ENCODE measurements around the gene MMP10. TPM values are rescaled to one million over a fixed set of nuclear protein-coding genes. Genes with fewer than 3 reads are reported as not detected.
A peak's percentile ranks its signal among the peaks of the same experiment; 100 is the strongest.

The MMP10 gene
- not detected in 2 replicates for total RNA-seq
- not detected in 2 replicates for polyA plus RNA-seq

- peak; percentile 19 to 55 for DNase-seq (ENCODE audit: low read depth in 1 of 2, low spot score in 1 of 2)
- Histone ChIP-seq H3K27me3 (no peaks in the 10 kb centered on the region), H3K27ac (no peak within 1 kb of the TSS), H3K4me1 (ENCODE audit: low read depth) (peaks cover 3% of the 10 kb centered on the region), H3K9me3 (ENCODE audit: low read depth) (no peaks in the 10 kb centered on the region), H3K4me3 (no peak within 1 kb of the TSS), H3K36me3 (no peaks in the 10 kb centered on the region)
- TF ChIP-seq CTCF (IDR thresholded peaks at IDR 0.05; ENCODE audit: low read depth, low read length) = peak; percentile 62
These were observed at the start of gene MMP10 for GRCh38 chr11:102780491-102780918. Gene MMP10 (minus strand): TSS chr11:102780628. CDS start chr11:102780591, 37 bp downstream.

GRCh38 chr11:102829316-102830000, 49.0 kb upstream of the MMP10 start:
- DNase-seq (ENCODE audit: low read depth in 1 of 2, low spot score in 1 of 2) = no peak
- H3K27ac ChIP-seq = no peak overlapping the region
- H3K4me1 ChIP-seq (ENCODE audit: low read depth) = no peaks in the 10 kb centered on the region
- H3K27me3 ChIP-seq = no peaks in the 10 kb centered on the region
- no peaks in the 10 kb centered on the region for H3K9me3 ChIP-seq (ENCODE audit: low read depth)
- no peak for TF ChIP-seq CTCF (IDR thresholded peaks at IDR 0.05; ENCODE audit: low read depth, low read length)
- H3K36me3 ChIP-seq = no peaks in the 10 kb centered on the region
- no peak overlapping the region for H3K4me3 ChIP-seq

- TF ChIP-seq CTCF (IDR thresholded peaks at IDR 0.05; ENCODE audit: low read depth, low read length) = no peak
- Histone ChIP-seq H3K27ac (no peak overlapping the region), H3K36me3 (no peaks in the 10 kb centered on the region), H3K27me3 (no peaks in the 10 kb centered on the region), H3K4me1 (ENCODE audit: low read depth) (no peaks in the 10 kb centered on the region), H3K9me3 (ENCODE audit: low read depth) (no peaks in the 10 kb centered on the region), H3K4me3 (no peak overlapping the region)
- no peak for DNase-seq (ENCODE audit: low read depth in 1 of 2, low spot score in 1 of 2)
These were observed 44.1 kb upstream of the MMP10 start for GRCh38 chr11:102824556-102824955.

- no peak for TF ChIP-seq CTCF (IDR thresholded peaks at IDR 0.05; ENCODE audit: low read depth, low read length)
These were observed 39.1 kb upstream of the MMP10 start for GRCh38 chr11:102819491-102819890.

GRCh38 chr11:102813484-102813883, 33.1 kb upstream of the MMP10 start:
- H3K36me3 ChIP-seq = no peaks in the 10 kb centered on the region
- no peaks in the 10 kb centered on the region for H3K9me3 ChIP-seq (ENCODE audit: low read depth)
- H3K4me3 ChIP-seq = no peak overlapping the region
- H3K27ac ChIP-seq = no peak overlapping the region
- no peaks in the 10 kb centered on the region for H3K27me3 ChIP-seq
- no peak for TF ChIP-seq CTCF (IDR thresholded peaks at IDR 0.05; ENCODE audit: low read depth, low read length)
- H3K4me1 ChIP-seq (ENCODE audit: low read depth) = no peaks in the 10 kb centered on the region
- no peak for DNase-seq (ENCODE audit: low read depth in 1 of 2, low spot score in 1 of 2)

More at GRCh38 chr11:102819491-102819890, 39.1 kb upstream of the MMP10 start:
- no peaks in the 10 kb centered on the region for H3K27me3 ChIP-seq
- H3K4me3 ChIP-seq = no peak overlapping the region
- H3K36me3 ChIP-seq = no peaks in the 10 kb centered on the region
- no peaks in the 10 kb centered on the region for H3K4me1 ChIP-seq (ENCODE audit: low read depth)
- no peak overlapping the region for H3K27ac ChIP-seq
- DNase-seq (ENCODE audit: low read depth in 1 of 2, low spot score in 1 of 2) = no peak
- H3K9me3 ChIP-seq (ENCODE audit: low read depth) = no peaks in the 10 kb centered on the region
